GM21528 (cell line): ENCODE results near the gene SNX19.

Experiments
- ATAC-seq: cut with Tn5 transposase; IDR thresholded peaks from one replicate; pipeline ENCODE4 v1.9.1; 2021; ENCODE audit warnings: mild to moderate bottlenecking, moderate library complexity; ENCODE audit not compliant: unreplicated experiment, low FRiP score

SNX19 gene

DNA sequence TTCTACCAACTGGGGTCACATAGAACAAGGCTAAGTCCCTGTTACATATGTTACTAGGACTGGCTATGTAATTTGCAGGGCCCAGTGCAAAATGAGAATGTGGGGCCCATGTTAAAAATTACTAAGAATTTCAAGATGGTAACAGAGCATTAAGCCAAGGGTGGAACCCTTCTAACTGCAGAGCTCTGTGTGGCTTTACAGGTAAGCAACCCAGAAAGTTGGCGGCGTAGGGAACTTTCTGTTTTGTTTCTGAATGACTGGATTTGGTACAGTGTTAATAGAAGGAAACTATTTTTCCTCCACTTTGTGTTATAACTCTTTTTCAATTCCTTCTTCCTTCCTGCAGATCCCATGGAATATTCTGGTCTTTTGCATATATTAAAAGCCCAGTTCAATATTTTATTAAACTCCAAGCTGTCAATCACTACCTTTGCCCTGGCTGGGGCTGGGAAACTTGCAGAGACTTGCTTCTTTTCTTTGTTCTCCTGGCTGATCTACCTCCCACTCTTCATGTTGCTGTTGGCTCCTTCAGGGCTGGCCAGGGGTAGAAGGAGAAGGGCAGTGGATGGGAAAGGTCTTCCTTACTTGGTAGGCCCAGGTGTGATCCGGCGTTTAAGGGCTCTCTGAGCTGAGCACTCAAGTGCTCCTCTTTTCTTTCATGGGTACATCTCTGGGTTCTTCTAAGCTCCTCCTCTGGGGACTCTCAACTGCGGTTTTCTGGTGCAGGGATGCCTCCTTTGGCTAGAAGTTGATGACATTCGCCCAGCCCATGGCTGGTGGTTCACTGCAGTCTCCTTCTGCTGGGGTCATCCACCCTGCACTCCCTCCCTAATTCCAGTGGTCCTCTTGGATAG, 67.7 kb downstream of the SNX19 start:
- no peak for ATAC-seq

DNA sequence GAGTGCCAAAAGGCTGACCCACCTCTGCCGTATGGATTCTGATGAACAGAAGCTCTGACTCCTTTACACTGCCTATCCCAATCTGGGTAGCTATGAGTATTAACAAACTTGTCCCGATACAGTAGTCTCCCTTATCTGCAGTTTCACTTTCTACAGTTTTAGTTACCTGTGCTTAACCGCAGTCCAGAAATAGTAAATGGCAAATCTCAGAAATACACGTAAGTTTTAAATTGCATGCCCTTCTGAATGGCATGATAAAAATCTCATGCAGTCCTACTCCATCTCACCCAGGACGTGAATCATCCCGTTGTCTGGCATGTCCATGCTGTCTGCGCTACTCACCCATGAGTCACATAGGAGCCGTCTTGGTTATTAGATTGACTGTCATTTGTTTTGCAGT, 68.8 kb downstream of the SNX19 start:
- no peak for ATAC-seq

DNA sequence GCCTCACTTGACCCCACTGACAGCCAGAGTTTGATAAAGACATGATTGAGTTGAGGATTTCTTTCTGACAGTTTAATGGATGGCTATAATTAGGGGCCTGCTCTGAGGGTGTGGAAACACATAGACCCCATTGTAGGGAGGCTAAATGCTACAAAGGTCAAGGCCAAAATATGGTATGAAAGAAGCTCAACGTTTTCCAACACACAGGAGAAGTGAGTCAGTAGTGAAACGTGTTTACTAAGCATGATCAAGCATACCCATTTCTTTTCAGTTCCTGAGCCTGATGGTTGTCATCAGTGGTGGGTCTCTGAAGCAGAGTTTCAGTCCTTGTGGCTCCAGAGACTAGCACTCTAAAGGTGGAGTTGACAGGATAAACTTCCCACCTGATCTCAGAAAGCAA, 69.7 kb downstream of the SNX19 start:
- ATAC-seq: no peak

DNA sequence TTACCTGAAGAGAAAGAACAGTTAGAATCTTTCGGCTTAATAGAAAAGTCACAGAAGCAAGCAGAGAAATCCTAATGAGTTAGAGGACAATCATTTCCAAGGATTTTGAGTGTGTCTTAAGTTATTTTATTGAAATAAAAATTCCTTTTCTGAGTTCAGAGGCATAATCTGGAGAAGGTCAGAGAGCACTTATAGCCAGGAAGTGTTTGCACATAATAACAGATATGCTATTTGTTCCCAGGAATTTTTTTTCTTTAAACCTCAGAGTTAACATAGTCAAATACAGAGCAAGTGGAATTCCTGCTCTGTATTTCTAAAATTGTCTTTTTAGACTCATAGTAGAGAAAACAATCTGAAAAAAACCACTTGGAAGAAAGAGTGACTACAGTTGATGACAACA, 74.3 kb downstream of the SNX19 start:
- no peak for ATAC-seq

DNA sequence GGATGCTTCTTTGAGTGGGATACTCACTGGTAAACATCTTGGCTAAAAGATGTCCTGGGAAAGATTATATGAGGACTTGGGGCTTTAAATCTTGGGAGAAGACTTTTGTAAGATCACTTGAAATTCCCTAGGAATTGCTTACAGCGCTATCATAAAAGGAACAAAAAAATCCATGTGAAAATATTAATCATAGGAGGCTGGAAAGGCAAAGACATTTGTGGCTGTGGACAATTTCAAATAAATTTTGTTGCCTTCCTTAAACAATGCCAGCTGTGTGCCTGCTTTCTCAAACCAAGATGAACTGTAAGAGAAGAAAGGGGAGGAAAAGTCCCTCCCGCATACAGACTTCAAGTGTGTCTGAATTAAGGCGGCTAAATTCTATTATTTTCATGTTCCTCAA, 75.6 kb downstream of the SNX19 start:
- no peak for ATAC-seq

DNA sequence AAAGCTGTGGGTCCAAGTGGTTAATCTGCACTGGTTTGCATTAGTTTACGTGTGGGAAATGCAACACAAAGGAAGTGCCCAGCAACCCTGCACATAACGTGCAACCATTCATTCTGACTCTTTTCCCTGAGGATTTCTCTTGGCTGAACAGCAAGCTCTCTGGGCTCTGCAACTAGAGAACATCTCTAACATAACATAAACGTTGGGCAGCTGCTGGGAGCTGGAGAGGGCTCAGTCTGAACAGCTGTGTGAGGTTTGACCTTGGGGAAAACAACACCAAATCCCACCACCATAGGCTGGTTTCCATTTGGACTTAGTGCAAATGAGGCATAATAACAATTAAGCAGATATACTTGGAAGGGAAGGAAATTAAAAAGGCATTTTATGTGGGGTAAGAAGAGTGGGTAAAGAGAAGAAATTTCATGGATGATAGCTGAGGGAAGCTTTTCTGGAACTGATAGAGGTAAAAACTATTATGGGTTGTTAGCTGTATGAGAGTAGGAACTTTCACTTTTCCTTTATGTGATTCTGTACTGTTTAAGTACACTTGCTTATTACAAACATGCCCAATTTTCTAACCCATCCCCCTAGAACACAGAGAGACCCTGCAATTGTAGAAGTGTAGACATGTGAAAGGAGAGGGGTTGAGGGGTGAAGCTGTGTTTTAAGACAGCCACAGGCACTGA, 76.2 kb downstream of the SNX19 start:
- ATAC-seq: no peak

DNA sequence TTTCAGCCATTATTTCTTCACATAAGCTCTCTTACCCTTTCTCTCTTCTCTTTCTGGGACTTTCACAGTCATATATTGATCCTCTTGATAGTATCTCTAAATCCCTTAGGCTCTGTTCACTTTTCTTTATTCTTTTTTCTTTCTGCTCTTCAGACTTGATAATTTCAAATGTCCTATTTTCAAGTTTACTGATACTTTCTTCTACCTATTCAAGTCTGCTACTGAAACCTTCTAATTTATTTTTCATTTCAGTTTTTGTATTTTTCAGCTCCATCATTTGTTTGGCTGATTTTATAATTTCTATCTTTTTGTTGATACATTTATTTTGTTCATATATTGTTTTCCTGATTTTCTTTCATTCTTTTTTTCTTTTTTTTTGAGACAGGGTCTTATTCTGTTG, 79.1 kb downstream of the SNX19 start:
- ATAC-seq: no peak

DNA sequence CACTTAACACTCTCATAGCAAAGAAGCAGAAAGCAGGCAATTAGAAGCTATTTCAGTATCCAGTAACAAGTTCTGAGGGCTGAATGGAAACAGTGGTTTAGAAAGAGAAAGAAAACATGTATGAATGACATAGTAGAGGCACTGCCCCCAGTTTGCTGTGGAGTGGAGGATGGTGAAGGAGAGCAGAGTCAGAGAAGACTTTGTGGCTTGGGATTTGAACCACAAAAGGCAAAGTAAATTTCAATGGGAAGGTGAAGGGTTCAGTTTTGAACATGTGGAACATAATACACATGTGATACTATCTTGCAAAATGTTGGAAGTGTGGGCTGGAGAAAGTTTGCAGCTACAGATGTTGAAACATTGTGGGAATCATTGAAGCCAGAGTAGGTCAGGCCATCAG, 81.4 kb downstream of the SNX19 start:
- no peak for ATAC-seq

DNA sequence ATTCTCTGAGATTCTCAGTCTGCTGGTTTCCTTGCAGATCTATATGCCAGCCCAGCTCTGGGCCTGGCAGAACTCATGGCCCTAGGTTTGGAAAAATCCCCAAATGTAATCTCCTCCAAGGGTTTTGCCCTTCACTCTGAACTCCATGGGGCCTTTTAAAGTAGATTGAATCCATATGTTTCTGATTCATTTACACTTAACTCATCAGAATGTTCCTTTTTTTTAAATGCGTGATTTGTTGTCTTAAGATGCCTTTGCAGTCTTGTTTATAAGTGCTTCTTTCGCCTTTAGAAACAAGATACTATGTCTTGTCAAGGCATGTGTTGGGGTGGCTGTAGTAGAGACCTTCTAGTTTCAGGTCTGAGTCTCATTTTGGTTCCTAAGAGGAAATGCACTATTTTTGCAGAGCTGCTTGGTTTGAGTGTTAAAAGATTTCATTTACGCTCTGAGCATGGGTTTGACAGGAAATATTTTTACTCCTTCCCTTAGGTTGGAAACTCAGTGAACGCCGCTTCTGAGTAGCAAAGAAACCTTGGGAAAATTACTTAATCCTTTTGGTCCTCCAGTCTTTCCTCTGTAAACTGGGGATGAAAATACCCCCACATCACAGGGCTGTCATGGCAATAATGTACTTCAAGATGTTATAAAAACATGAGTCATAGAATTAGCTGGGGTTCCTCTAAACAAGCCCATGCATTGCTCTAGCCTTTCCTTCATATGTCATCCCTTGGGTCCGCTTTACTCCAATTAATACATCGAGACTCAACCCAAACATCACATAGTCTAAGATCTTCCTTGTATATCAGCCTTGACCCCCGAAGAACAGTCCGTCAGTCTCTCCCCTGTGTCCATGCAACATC, 83.5 kb downstream of the SNX19 start:
- no peak for ATAC-seq

DNA sequence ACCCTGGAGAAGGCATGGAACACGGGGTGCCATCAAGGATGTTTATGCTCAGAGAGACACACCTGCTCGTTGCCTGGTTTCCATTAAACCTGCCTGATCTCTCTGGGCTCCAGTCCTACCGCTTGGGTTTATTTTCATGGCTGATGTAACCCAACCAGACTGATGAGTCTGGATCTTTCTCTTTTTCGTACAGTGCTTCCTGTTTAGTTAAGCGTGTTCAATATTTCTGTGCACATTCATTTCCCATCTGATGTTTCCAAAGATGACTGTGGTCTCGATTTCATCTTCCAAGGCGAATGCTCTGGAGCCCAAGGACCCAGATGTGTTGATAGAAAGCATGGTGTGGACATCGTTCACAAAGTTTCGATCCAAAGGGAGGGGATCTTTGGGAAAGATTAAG, 84.3 kb downstream of the SNX19 start:
- ATAC-seq: no peak

DNA sequence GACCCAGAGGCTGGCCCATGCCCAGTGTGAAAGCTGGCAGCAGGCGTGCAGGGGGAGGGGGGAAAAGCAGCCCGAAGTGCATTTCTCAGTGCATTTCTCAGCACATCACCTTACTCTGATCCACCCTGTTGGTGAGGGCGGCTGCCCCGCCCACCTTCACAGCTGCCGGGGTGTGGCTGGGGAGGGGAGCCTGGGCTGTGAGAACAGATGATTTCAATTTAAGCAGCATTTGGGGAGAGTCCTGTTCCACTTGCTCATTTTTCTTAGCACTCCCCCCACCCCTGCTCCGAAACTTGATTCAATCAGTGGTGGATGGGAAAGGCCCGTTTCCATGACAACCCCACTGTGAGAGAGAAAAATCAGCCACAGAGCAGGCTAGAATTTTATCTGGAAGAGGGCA, 84.8 kb downstream of the SNX19 start:
- ATAC-seq: no peak

DNA sequence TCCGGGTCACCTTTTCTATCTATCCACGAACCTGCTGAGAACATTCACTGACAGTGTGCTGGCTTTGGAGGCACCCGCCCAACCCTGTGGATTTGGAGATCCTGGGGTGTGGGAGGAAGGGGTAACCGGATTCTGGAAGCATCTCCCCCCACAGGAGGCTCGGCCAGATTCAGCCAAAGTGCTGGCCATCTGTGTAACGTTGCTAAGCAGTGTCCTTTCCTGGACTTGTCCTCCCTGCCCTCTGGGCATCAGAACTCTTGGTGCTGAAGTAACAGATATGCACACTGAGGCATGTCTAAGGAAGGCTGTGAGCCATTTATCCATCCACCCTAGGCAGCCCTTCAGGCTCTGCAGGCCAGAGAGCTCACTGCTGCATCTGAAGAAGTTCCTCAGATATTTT, 85.7 kb downstream of the SNX19 start:
- ATAC-seq: no peak

DNA sequence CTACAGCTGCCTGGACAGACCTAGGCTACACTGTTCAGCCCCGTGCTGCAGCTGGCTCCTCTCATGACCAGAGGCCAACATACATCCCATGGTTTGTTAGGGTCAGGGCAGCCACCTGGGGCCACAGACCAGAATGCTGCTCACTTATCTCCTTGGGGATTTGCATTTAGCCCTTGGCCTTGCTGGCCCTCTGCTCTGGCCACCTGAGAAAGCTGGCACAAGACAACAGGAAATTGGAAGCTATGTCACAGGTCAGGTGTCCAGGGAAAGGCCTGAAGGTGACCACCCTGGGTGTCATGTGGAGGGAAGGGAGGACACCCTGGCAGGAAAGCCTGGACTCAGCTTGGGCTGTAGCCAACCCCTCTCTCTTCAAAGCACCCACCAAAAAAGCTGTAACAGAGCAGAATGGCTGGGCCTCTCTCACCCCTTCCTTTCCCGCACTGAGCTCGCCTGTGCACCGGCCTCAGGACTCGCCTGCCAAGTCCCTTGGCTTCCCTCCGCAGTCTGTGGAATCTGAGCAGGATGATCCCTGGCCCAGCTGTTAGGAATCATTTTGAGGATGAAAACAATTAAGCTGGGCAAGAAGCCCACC, 86.3 kb downstream of the SNX19 start:
- ATAC-seq: no peak

DNA sequence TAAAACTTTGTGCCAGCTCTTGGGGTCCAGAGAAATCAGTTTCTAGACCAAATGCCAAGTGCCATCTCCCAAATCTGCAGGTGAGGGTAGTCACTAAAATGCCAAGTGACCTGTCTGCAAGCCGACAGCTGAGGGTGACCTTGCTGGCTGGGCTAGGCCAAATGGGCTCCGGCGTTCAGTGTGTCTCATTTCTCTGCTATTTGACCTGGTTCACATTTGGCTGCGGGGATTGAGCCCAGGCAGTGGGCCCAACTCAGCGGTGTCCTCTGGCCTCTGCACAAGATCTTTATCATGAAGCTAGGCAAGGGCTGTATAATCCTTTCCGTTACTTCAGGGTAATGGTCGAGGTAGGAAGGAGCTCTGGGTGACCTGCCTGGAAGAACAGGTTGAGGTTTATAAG, 87.5 kb downstream of the SNX19 start:
- no peak for ATAC-seq

DNA sequence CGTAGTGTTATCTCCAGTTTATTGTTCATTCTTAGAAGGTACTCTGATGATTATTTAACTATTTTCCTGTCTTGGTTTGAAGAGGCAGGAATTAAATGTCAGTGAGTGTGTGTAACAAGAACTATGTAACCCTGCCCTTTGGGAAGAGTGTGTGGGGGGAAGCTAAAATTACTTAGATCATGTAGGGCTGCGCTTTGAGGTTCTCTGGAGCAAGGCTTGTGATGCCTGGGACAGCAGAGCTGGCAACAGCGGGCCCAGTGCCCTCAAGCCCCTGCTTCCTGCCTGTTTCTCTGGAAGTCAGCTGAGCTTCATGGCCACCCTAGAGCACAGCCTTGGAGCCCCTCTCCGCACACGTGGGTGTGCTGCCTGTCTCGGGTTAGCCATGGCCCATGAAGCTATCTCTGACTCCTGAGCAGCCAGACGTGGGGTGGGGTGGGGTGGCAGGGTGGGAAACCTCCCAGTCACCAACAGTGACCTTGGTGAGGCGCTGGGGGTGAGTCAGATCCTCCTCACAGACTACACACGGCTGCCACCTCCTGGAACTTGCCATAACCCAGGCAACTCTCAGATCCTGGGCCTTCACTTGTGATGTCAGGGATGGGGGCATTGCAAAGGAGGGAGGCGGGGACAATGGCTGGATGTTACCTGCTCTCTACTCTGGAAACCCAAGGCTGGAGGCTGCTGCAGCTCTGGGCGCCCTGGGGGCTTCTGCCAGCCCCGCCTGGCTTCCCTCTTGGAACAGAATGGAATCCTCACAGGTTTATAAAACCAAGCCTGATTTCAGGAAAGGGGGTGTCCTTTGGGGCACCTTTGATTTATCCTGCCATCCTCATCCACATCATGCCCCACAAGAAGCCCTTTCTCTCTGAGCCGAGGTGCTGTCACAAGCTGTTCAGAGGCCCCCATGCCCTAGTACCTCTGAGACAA, 88.6 kb downstream of the SNX19 start:
- ATAC-seq: no peak

DNA sequence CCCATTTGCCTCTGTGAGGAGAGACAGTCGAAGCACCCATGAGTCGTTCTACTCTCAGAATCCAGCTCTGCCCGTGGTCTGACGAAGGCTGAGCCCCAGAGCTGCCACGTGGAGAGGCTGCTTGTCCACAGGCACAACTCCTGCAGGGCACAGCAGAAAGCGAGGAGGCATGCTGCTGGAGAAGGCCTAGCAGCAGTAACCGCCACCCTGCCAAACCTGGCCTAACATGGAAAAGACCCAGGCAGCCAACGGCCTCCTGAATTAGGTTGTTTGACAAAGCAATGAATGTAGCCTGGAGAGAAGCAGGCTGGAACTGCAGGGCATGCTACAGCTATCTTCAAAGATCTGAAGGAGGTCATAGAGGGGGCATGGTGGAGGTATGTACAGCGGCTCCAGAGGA, 89.7 kb downstream of the SNX19 start:
- ATAC-seq: no peak

DNA sequence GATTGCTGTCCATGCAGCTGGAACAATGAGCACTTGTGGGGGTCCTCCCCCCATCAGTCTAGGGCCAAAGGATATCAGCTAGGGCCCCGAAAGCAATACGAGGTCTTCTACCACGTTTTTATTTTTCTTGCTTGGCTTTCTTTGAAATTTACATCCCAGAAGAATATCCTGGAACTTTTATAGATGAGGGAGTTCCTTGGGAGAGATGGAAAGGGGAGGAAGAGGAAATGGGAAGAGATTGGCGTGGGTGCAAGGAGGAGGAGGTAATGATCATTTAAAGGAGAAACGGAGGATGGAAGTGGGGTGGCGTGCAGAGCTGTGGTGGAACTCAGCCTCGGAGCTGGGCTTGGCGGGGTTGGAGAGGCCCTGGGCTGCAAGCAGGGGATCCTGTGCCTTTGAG, 90.3 kb downstream of the SNX19 start:
- no peak for ATAC-seq

DNA sequence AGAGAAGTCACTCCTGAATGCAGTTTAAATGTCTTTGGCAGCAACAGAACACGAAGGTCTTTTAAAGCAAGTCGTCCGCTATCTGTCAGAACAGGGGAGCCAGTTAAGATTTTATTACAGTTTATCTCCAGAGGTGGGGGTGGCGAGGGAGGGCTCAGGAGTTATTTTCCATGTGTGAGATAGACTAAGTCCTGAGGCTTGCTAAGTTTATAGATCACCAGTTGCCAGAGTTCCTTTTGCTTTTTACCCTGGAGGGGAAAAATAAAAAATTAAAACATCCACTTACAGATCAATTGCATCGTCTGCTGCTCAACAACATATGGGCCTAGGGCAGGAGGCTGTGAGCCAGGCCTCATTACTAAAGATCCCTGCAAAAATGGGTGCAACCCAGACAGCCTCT, 90.7 kb downstream of the SNX19 start:
- ATAC-seq: no peak
